ENCODE results near the gene GPATCH2.
A peak's percentile ranks its signal among the peaks of the same experiment; 100 is the strongest.
"Not testable (repeated sequence)": the region's sequence is repeated elsewhere in the genome, so short reads cannot be mapped to it uniquely, and the experiment has no call there.

Gene GPATCH2

DNA sequence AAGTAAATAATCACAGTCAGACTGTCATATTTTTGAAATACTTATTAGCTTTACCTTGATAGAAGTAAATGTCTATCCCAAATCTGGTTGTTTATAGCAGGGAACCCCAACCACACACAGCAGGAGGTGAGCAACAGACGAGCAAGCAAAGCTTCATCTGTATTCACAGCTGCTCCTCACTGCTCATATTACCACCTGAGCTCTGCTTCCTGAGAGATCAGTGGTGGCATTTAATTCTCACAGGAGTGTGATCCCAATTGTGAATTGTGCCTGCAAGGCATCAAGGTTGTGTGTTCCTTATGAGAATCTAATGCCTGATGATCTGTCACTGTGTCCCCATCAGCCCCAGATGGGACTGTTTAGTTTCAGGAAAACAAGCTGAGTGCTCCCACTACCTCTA is 104.3 kb downstream of the GPATCH2 start:
- Histone ChIP-seq H3K36me3 (ENCODE audit: insufficient read depth, low read length) (peaks cover 5% of the 10 kb centered on the region), H3K79me2 (ENCODE audit: control insufficient read depth, insufficient read depth, low read length, unreplicated experiment) (no peaks in the 10 kb centered on the region), H2AFZ (ENCODE audit: low read length, unreplicated experiment) (no peak overlapping the region), H3K27me3 (ENCODE audit: insufficient read depth, low read length) (no peaks in the 10 kb centered on the region), H3K4me1 (ENCODE audit: control insufficient read depth, insufficient read depth, low read length, unreplicated experiment) (peaks cover 35% of the 10 kb centered on the region), H3K27ac (ENCODE audit: low read depth, low read length) (peak overlapping the region; percentile 92), H3K4me3 (ENCODE audit: low read depth, low read length) (no peak overlapping the region)

DNA sequence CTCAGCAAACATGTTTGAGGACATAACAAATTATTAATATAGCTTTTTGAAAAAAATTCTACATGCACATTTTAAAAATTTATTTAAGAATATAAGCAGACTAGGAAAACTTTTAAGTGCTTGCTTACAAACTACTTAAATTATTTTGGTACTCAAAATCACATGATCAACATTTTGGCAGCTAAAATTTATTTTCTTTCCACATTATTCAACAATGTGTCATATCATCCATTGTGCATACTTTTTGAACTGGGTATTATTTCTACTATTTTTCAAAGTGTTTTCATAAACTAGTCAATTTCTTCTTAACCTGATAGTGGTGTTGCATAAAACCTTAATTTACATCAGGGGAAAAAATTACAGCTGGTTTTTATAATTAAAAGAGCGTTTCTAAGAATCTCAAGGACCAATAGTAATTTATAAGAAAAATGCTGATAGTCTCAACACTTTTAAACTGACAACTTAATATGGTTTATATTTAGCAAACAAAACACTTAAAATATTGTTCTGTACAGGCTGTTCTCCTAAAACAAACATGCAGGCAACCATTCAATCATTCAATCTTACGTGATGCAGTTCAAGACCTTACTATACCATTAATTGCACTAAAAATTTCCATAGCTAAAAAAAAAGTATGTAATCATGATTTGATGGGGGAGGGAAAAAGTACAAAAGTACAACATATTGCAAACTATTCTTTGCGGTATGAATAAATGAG is 105.0 kb downstream of the GPATCH2 start:
- Histone ChIP-seq H3K36me3 (ENCODE audit: insufficient read depth, low read length) (peaks cover 5% of the 10 kb centered on the region), H3K27ac (ENCODE audit: low read depth, low read length) (peak overlapping the region; percentile 92), H3K79me2 (ENCODE audit: control insufficient read depth, insufficient read depth, low read length, unreplicated experiment) (no peaks in the 10 kb centered on the region)

DNA sequence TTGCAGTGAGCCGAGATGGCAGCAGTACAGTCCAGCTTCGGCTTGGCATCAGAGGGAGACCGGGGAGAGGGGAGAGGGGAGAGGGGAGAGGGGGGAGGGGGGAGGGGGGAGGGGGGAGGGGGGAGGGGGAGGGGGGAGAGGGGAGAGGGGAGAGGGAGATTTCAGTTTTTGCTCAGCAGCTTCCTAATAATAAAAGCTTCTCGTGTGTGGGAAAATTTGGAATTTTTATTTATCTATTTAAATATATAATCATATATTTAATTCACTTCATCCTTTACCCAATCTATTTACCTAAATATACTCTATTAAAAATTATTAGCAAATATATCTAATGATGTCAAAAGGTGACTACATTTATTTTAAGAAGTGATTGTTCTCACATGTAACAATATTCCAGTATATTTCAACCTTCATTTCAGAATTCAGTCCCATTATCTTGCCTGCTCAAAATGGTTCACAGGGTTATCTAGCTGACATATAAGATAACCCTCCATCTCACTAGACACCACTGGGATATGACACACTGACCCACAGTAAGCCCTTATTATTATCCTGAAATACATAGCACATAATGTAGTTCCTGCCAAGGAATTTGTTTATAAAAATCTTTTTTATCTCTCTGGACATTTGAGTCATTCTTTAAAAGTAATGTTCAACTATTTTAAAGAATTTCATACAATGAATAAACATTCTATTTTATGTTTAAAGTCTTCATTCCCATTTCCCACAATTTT is 105.9 kb downstream of the GPATCH2 start:
- peaks cover 5% of the 10 kb centered on the region for H3K36me3 ChIP-seq (ENCODE audit: insufficient read depth, low read length)
- no peak overlapping the region for H2AFZ ChIP-seq (ENCODE audit: low read length, unreplicated experiment)
- H3K27ac ChIP-seq (ENCODE audit: low read depth, low read length): peak overlapping the region; percentile 92
- peaks cover 35% of the 10 kb centered on the region for H3K4me1 ChIP-seq (ENCODE audit: control insufficient read depth, insufficient read depth, low read length, unreplicated experiment)
- no peaks in the 10 kb centered on the region for H3K79me2 ChIP-seq (ENCODE audit: control insufficient read depth, insufficient read depth, low read length, unreplicated experiment)
- H3K27me3 ChIP-seq (ENCODE audit: insufficient read depth, low read length): no peaks in the 10 kb centered on the region
- peak overlapping the region; percentile 57; the same call in 1 of the 2 replicates for H3K4me3 ChIP-seq (ENCODE audit: low read depth, low read length)

More for the DNA sequence above, 105.0 kb downstream of the GPATCH2 start:
- no peaks in the 10 kb centered on the region for H3K27me3 ChIP-seq (ENCODE audit: insufficient read depth, low read length)
- H3K4me3 ChIP-seq (ENCODE audit: low read depth, low read length): peak overlapping the region; percentile 57
- no peak overlapping the region for H2AFZ ChIP-seq (ENCODE audit: low read length, unreplicated experiment)
- H3K4me1 ChIP-seq (ENCODE audit: control insufficient read depth, insufficient read depth, low read length, unreplicated experiment): peaks cover 35% of the 10 kb centered on the region

DNA sequence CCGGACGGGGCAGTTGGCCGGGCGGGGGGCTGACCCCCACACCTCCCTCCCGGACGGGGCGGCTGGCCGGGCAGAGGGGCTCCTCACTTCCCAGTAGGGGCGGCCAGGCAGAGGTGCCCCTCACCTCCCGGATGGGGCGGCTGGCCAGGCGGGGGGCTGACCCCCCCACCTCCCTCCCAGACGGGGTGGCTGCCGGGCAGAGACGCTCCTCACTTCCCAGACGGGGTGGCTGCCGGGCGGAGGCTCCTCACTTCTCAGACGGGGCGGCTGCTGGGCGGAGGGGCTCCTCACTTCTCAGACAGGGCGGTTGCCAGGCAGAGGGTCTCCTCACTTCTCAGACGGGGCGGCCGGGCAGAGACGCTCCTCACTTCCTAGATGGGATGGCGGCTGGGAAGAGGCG is 107.0 kb downstream of the GPATCH2 start:
- H3K4me3 ChIP-seq (ENCODE audit: low read depth, low read length); H3K27ac ChIP-seq (ENCODE audit: low read depth, low read length); H2AFZ ChIP-seq (ENCODE audit: low read length, unreplicated experiment); H3K79me2 ChIP-seq (ENCODE audit: control insufficient read depth, insufficient read depth, low read length, unreplicated experiment); H3K36me3 ChIP-seq (ENCODE audit: insufficient read depth, low read length); H3K27me3 ChIP-seq (ENCODE audit: insufficient read depth, low read length): not testable (repeated sequence)
- H3K4me1 ChIP-seq (ENCODE audit: control insufficient read depth, insufficient read depth, low read length, unreplicated experiment): peaks cover 35% of the 10 kb centered on the region

DNA sequence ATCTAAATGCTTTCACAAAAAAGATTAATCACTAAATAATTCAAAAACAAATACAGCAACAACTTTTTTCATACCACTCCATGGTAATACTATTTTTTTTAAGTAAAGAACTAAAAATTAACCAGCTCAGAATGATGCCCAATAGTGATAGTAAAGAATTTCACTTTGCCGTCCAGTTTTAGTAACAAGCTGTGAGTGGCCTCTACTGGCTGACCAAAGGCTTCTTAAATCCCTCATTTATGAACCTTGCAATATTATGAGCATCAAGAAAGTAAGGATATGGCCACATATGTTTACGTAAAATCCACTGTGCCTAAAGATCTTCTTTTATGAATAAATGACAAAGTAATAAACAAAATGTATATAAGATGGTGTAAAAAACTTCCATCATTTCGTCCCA is 108.6 kb downstream of the GPATCH2 start:
- H3K4me3 ChIP-seq (ENCODE audit: low read depth, low read length): no peak overlapping the region
- no peak overlapping the region for H2AFZ ChIP-seq (ENCODE audit: low read length, unreplicated experiment)
- no peaks in the 10 kb centered on the region for H3K79me2 ChIP-seq (ENCODE audit: control insufficient read depth, insufficient read depth, low read length, unreplicated experiment)
- no peaks in the 10 kb centered on the region; the same call in 1 of the 2 replicates for H3K36me3 ChIP-seq (ENCODE audit: insufficient read depth, low read length)
- no peaks in the 10 kb centered on the region for H3K27me3 ChIP-seq (ENCODE audit: insufficient read depth, low read length)
- H3K4me1 ChIP-seq (ENCODE audit: control insufficient read depth, insufficient read depth, low read length, unreplicated experiment): peaks cover 30% of the 10 kb centered on the region
- H3K27ac ChIP-seq (ENCODE audit: low read depth, low read length): no peak overlapping the region

DNA sequence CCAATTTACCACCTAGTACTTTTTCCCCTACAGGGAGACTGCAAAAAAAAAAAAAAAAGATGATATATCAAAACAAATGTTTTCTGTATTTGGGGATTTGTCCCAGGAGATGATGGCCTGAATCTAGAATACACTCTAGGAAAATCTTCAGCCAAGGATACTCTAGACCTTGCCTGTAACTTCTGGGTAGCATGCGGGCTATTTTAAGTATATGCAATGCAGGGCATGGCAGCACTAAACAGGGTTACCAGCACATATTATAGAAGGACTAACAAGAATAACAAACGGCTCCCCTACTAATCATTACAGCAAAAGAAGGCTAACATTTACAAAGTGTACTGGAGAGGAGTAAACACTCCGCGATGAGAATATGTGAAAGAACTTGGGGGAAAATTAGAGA is 109.6 kb downstream of the GPATCH2 start:
- Histone ChIP-seq H3K4me3 (ENCODE audit: low read depth, low read length) (no peak overlapping the region), H3K4me1 (ENCODE audit: control insufficient read depth, insufficient read depth, low read length, unreplicated experiment) (peaks cover 22% of the 10 kb centered on the region), H3K36me3 (ENCODE audit: insufficient read depth, low read length) (no peaks in the 10 kb centered on the region), H3K79me2 (ENCODE audit: control insufficient read depth, insufficient read depth, low read length, unreplicated experiment) (no peaks in the 10 kb centered on the region), H3K27ac (ENCODE audit: low read depth, low read length) (no peak overlapping the region), H2AFZ (ENCODE audit: low read length, unreplicated experiment) (no peak overlapping the region), H3K27me3 (ENCODE audit: insufficient read depth, low read length) (no peaks in the 10 kb centered on the region)

DNA sequence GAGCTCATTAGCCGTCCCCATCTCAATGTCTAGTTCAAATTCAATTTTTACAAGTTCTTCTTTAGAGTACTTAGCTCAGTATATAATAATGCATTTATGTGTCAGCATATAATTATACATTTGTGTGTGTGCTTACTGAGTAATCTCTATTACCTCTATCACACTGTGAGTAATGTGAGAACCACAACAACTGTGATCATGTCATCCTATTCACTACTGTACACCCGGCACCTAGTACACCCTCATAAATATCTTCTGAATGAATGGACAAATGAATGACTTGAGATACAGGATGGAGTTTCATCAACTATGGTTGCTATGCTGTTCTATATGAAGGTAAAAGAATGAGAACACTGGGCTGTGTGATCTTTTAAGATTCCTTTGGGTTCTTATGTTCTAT is 124.0 kb downstream of the GPATCH2 start:
- no peak overlapping the region for H3K4me3 ChIP-seq (ENCODE audit: low read depth, low read length)
- H3K27ac ChIP-seq (ENCODE audit: low read depth, low read length): no peak overlapping the region
- no peaks in the 10 kb centered on the region for H3K27me3 ChIP-seq (ENCODE audit: insufficient read depth, low read length)
- no peaks in the 10 kb centered on the region for H3K4me1 ChIP-seq (ENCODE audit: control insufficient read depth, insufficient read depth, low read length, unreplicated experiment)
- no peaks in the 10 kb centered on the region for H3K79me2 ChIP-seq (ENCODE audit: control insufficient read depth, insufficient read depth, low read length, unreplicated experiment)
- H3K36me3 ChIP-seq (ENCODE audit: insufficient read depth, low read length): peaks cover 3% of the 10 kb centered on the region; the same call in 1 of the 2 replicates
- H2AFZ ChIP-seq (ENCODE audit: low read length, unreplicated experiment): no peak overlapping the region

DNA sequence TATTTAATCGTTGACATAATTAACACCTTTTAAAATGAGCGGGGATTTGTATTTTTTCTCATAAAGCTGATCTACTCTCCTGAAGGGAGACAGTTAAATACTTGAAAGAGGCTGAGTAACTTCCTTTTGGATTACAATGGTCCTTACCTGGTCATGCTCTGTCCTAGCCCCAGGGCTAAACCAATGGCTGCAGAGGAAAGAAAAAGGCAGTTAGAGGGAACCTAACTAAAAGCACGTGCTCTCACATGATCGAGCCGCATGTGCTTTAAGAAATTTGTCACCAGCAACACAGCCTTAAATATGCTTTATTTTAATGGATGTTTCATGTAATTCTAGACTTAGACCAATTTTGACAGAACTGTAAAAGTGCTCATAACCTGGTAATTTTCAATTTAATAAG is 132.7 kb downstream of the GPATCH2 start:
- no peaks in the 10 kb centered on the region for H3K79me2 ChIP-seq (ENCODE audit: control insufficient read depth, insufficient read depth, low read length, unreplicated experiment)
- no peak overlapping the region for H3K27ac ChIP-seq (ENCODE audit: low read depth, low read length)
- H3K27me3 ChIP-seq (ENCODE audit: insufficient read depth, low read length): no peaks in the 10 kb centered on the region
- H2AFZ ChIP-seq (ENCODE audit: low read length, unreplicated experiment): no peak overlapping the region
- peaks cover 3% of the 10 kb centered on the region for H3K4me1 ChIP-seq (ENCODE audit: control insufficient read depth, insufficient read depth, low read length, unreplicated experiment)
- H3K36me3 ChIP-seq (ENCODE audit: insufficient read depth, low read length): no peaks in the 10 kb centered on the region
- no peak overlapping the region for H3K4me3 ChIP-seq (ENCODE audit: low read depth, low read length)

DNA sequence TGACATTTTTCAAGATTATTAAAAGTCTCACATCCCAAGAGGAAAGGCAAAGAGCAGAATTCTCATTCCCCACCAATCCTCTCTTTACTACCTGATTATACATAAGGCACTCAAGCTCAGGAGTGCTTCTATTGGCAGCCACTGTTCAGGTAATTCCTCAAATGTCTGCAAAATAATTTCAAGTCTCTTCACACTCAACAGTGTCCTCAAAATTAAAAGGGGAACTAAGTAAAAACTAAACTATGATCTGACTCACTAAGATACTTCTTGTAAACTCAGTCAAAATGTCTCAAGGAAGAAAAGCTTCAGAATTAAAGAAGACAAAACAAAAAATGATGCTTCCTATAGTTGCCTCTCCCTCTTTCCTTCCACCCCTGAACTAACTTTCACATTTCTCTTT is 135.6 kb downstream of the GPATCH2 start:
- Histone ChIP-seq H3K79me2 (ENCODE audit: control insufficient read depth, insufficient read depth, low read length, unreplicated experiment) (no peaks in the 10 kb centered on the region), H3K27me3 (ENCODE audit: insufficient read depth, low read length) (no peaks in the 10 kb centered on the region), H3K4me3 (ENCODE audit: low read depth, low read length) (no peak overlapping the region), H3K4me1 (ENCODE audit: control insufficient read depth, insufficient read depth, low read length, unreplicated experiment) (peaks cover 4% of the 10 kb centered on the region), H3K36me3 (ENCODE audit: insufficient read depth, low read length) (no peaks in the 10 kb centered on the region), H2AFZ (ENCODE audit: low read length, unreplicated experiment) (no peak overlapping the region), H3K27ac (ENCODE audit: low read depth, low read length) (no peak overlapping the region)

DNA sequence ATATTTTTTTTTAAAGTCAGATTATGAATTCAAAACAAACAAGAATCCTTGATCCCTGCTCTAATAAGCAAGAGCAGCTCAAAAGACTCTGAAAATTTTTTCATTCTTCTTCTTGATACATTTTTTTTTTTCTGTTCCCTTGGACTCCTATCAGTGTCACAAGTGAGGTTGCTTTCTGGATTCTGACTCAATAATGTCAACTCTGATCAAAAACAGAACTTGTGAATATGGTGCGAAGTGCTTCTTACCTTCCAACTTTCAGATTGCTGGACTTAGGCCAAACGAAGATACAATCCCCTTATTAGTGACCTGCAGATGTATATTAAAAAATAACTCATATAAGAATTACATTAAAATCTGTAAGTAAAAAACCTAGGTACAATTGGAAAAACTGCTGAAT is 136.1 kb downstream of the GPATCH2 start:
- no peaks in the 10 kb centered on the region for H3K27me3 ChIP-seq (ENCODE audit: insufficient read depth, low read length)
- peaks cover 4% of the 10 kb centered on the region for H3K4me1 ChIP-seq (ENCODE audit: control insufficient read depth, insufficient read depth, low read length, unreplicated experiment)
- H3K4me3 ChIP-seq (ENCODE audit: low read depth, low read length): no peak overlapping the region
- no peak overlapping the region for H2AFZ ChIP-seq (ENCODE audit: low read length, unreplicated experiment)
- H3K79me2 ChIP-seq (ENCODE audit: control insufficient read depth, insufficient read depth, low read length, unreplicated experiment): no peaks in the 10 kb centered on the region
- no peaks in the 10 kb centered on the region for H3K36me3 ChIP-seq (ENCODE audit: insufficient read depth, low read length)
- no peak overlapping the region for H3K27ac ChIP-seq (ENCODE audit: low read depth, low read length)

DNA sequence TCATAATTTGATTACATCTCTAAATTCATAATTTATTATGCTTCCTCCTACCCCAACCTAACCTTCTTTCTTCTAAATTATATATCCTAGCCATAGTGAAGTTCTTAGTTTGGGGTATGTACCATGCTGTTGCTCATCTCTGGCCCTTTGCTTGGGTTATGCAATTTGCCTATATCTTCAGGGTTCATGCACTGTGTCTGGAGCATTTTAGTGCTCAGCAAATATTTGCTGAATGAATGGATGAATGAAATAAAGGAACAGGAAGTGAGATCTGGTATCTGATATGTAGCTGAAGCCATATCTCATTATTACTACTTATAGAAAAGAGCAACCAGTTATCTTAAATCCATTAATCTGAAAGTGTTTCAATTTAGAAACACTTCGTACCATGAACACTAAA is 137.6 kb downstream of the GPATCH2 start:
- no peaks in the 10 kb centered on the region for H3K27me3 ChIP-seq (ENCODE audit: insufficient read depth, low read length)
- no peak overlapping the region for H3K27ac ChIP-seq (ENCODE audit: low read depth, low read length)
- H3K79me2 ChIP-seq (ENCODE audit: control insufficient read depth, insufficient read depth, low read length, unreplicated experiment): no peaks in the 10 kb centered on the region
- no peak overlapping the region for H2AFZ ChIP-seq (ENCODE audit: low read length, unreplicated experiment)
- H3K4me3 ChIP-seq (ENCODE audit: low read depth, low read length): no peak overlapping the region
- H3K36me3 ChIP-seq (ENCODE audit: insufficient read depth, low read length): no peaks in the 10 kb centered on the region
- peaks cover 4% of the 10 kb centered on the region for H3K4me1 ChIP-seq (ENCODE audit: control insufficient read depth, insufficient read depth, low read length, unreplicated experiment)

Data from ACC112 (cell line).